NCI-H345 treated with DMSO at 0.1 percent for 48 hours (cell line): ENCODE results near the gene GLRB.
"Not testable (repeated sequence)": the region's sequence is repeated elsewhere in the genome, so short reads cannot be mapped to it uniquely, and the experiment has no call there.

Experiments
- DNase-seq: peaks from one replicate; lab custom pipeline; 2025; ENCODE audit not compliant: unreplicated experiment; lab: John Stamatoyannopoulos, UW

GLRB gene

GRCh38 chr4:157075811-157076577 is at the start of gene GLRB:
Gene GLRB, plus strand, starts transcription at chr4:157076150. Its CDS starts 1,875 bp downstream, at chr4:157078025.
- no peak for DNase-seq

GRCh38 chr4:157035471-157035870 is 40.5 kb upstream of the GLRB start:
- no peak for DNase-seq

- no peak for DNase-seq
Observed at GRCh38 chr4:157040405-157040804, 35.5 kb upstream of the GLRB start.

- no peak for DNase-seq
Observed at GRCh38 chr4:157043131-157043530, 32.8 kb upstream of the GLRB start.

GRCh38 chr4:157045507-157046127 is 30.3 kb upstream of the GLRB start:
- DNase-seq: no peak

GRCh38 chr4:157048248-157048647 is 27.7 kb upstream of the GLRB start:
- DNase-seq: no peak

GRCh38 chr4:157050561-157050960 is 25.4 kb upstream of the GLRB start:
- no peak for DNase-seq

- DNase-seq: no peak
Observed at GRCh38 chr4:157052429-157053040, 23.4 kb upstream of the GLRB start.

- DNase-seq: no peak
Observed at GRCh38 chr4:157057218-157057617, 18.7 kb upstream of the GLRB start.

GRCh38 chr4:157058899-157059298 is 17.1 kb upstream of the GLRB start:
- DNase-seq: not testable (repeated sequence)

GRCh38 chr4:157072002-157072401 is 3.9 kb upstream of the GLRB start:
- DNase-seq: no peak

GRCh38 chr4:157075401-157075800 is 549 bp upstream of the GLRB start:
- DNase-seq: no peak

GRCh38 chr4:157076578-157076947 is 613 bp downstream of the GLRB start:
- no peak for DNase-seq

GRCh38 chr4:157079441-157079840 is 3.5 kb downstream of the GLRB start:
- DNase-seq: no peak

GRCh38 chr4:157080605-157081004 is 4.7 kb downstream of the GLRB start:
- no peak for DNase-seq

- no peak for DNase-seq
Observed at GRCh38 chr4:157095716-157096115, 19.8 kb downstream of the GLRB start.

GRCh38 chr4:157096439-157096838 is 20.5 kb downstream of the GLRB start:
- no peak for DNase-seq

GRCh38 chr4:157099506-157099905 is 23.6 kb downstream of the GLRB start:
- DNase-seq: no peak

- no peak for DNase-seq
Observed at GRCh38 chr4:157104541-157104940, 28.6 kb downstream of the GLRB start.

GRCh38 chr4:157114671-157115070 is 38.7 kb downstream of the GLRB start:
- no peak for DNase-seq

GRCh38 chr4:157115613-157116335 is 39.8 kb downstream of the GLRB start:
- DNase-seq: no peak

GRCh38 chr4:157121401-157121800 is 45.5 kb downstream of the GLRB start:
- DNase-seq: no peak
